Panc1 (cell line): ENCODE results near the gene ABTB2. TPM values are rescaled to one million over a fixed set of nuclear protein-coding genes. Genes with fewer than 3 reads are reported as not detected.
A peak's percentile ranks its signal among the peaks of the same experiment; 100 is the strongest.

Experiments
- ATAC-seq: fragments of 200-7000 bp; cut with Tn5 transposase; 2 replicates; pipeline ENCODE4 v1.9.1; 2020; ENCODE audit warnings: mild to moderate bottlenecking, moderate library complexity
- BruUV-seq: library from RNA; stranded (reverse); fragments of 400-500 nt; replicated peaks from 2 replicates; lab custom pipeline; 2021; lab: Mats Ljungman, UMichigan
- CTCF ChIA-PET: fragments of 300-600 bp; sonication (Branson Sonifier 250); formaldehyde crosslinking; loops from one replicate; lab custom pipeline; 2022; ENCODE audit warnings: antibody characterized with exemption; lab: Charles Lee
- POLR2A ChIA-PET: fragments of 300-600 bp; sonication (Branson Sonifier 250); formaldehyde crosslinking; loops from one replicate; lab custom pipeline; 2022; ENCODE audit warnings: antibody characterized with exemption; lab: Charles Lee
- DNase-seq: peaks from one replicate; pipeline ENCODE4 v3.0.0-alpha.2; 2010; ENCODE audit warnings: low read depth, low spot score
- H3K27ac ChIP-seq: 2 replicates; pipeline ENCODE4 v1.5.1; 2011; ENCODE audit warnings: mild to moderate bottlenecking, low read length, inconsistent platforms
- H3K27me3 ChIP-seq: fragments of 200-500 bp; sonication (Bioruptor generic); 2 replicates; pipeline ENCODE4 v1.6.0; 2014; ENCODE audit warnings: low read length, inconsistent platforms; ENCODE audit not compliant: control insufficient read depth, insufficient read depth
- H3K36me3 ChIP-seq: fragments of 200-500 bp; sonication (Bioruptor generic); 2 replicates; pipeline ENCODE4 v1.5.1; 2014; ENCODE audit warnings: inconsistent platforms, mild to moderate bottlenecking, low read length, moderate library complexity; ENCODE audit not compliant: control insufficient read depth, insufficient read depth
- H3K4me1 ChIP-seq: 2 replicates; pipeline ENCODE4 v1.5.1; 2011; ENCODE audit warnings: inconsistent platforms, mild to moderate bottlenecking, low read length, moderate library complexity; ENCODE audit not compliant: control insufficient read depth, insufficient read depth
- H3K4me3 ChIP-seq, 2 experiments: 2 replicates each; pipeline ENCODE4 v1.5.1; 2011 to 2012; ENCODE audit warnings: low read depth in 2 of 2, low read length in 2 of 2, mild to moderate bottlenecking in 2 of 2, inconsistent platforms in 1 of 2, moderate library complexity in 1 of 2
- H3K9me3 ChIP-seq: fragments of 200-500 bp; sonication (Bioruptor generic); 2 replicates; pipeline ENCODE4 v1.5.1; 2014; ENCODE audit warnings: low read depth, mild to moderate bottlenecking, inconsistent platforms, low read length, moderate library complexity; ENCODE audit not compliant: control insufficient read depth, insufficient read depth
- POLR2AphosphoS5 ChIP-seq: IDR thresholded peaks from 2 replicates; pipeline ENCODE4 v1.6.1; 2012; ENCODE audit warnings: mild to moderate bottlenecking, low read depth, low read length, moderate library complexity
- SIN3A ChIP-seq: IDR thresholded peaks from 2 replicates; pipeline ENCODE4 v1.6.1; 2012; ENCODE audit warnings: low read depth, mild to moderate bottlenecking, low read length, moderate library complexity, borderline replicate concordance; ENCODE audit not compliant: insufficient read depth
- TCF7L2 ChIP-seq: IDR thresholded peaks from 2 replicates; pipeline ENCODE4 v1.6.1; 2011; ENCODE audit warnings: mild to moderate bottlenecking, low read depth, low read length, inconsistent platforms
- in situ Hi-C: cut with HindIII; loops from 2 replicates; pipeline ENCODE4 v1.10.0; 2016; ENCODE audit warnings: low sequenced_read_pairs, low pct_unique_long_range_greater_than_20kb
- intact Hi-C: fragments of 100-400 bp; cut with micrococcal nuclease; formaldehyde crosslinking; loops from one replicate; pipeline ENCODE4 v1.10.0; 2022; ENCODE audit not compliant: unreplicated experiment
- total RNA-seq: library from RNA; stranded (reverse); gene quantifications from one replicate; pipeline ENCODE4 v1.2.1, GENCODE V29; 2021; ENCODE audit not compliant: unreplicated experiment
- TF ChIP-seq, protein P1 (sequence below), 2 experiments: IDR thresholded peaks; 2 replicates each; pipeline ENCODE4 v1.6.1; 2011 to 2012; ENCODE audit warnings: low read depth in 2 of 2, control low read depth in 1 of 2, low read length in 1 of 2, mild to moderate bottlenecking in 1 of 2, moderate library complexity in 1 of 2; ENCODE audit not compliant: insufficient read depth in 1 of 2
- TF ChIP-seq, protein P2 (sequence below): fragments of 450-650 bp; IDR thresholded peaks from 2 replicates; pipeline ENCODE4 v1.5.1; 2017; ENCODE audit warnings: mild to moderate bottlenecking

Gene ABTB2
- total RNA-seq, 1 experiment from 2014 or later = 22.7 TPM

DNA sequence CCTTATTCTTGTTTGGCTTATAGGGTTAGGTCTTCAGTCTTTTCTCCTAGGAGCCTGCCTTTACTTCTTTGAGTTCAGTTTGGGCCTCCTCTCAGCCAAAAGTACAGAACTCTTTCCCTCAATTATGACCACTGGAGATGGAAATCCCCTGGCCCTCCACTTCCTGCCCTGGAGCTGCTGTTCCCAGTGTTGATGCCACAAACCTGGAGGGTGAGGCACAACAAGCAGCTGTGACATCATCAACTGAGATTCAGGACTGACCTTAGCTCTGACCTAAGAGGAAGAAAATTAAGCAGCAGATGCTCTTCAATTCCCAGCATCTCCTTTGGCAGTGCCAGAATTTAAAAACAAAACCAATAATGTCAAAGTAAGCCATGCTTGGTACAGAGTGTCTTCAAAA is 3.0 kb downstream of the ABTB2 start:
- in situ Hi-C loops (no loop called here), intact Hi-C loops (loop anchor here (5.0 kb wide), 2 partner anchors 357 to 543 kb away; no protein-coding TSS in a partner anchor)
- H3K9me3 ChIP-seq = no peaks in the 10 kb centered on the region
- no peak for DNase-seq
- ATAC-seq = no peak
- no peaks in the 10 kb centered on the region for H3K36me3 ChIP-seq
- peaks cover 36% of the 10 kb centered on the region for H3K4me1 ChIP-seq
- no TSS peak for BruUV-seq
- peak overlapping the region; percentile 13; the same call in 1 of the 2 replicates for H3K27ac ChIP-seq
- no peaks in the 10 kb centered on the region for H3K27me3 ChIP-seq
- TF ChIP-seq, protein P1, sequence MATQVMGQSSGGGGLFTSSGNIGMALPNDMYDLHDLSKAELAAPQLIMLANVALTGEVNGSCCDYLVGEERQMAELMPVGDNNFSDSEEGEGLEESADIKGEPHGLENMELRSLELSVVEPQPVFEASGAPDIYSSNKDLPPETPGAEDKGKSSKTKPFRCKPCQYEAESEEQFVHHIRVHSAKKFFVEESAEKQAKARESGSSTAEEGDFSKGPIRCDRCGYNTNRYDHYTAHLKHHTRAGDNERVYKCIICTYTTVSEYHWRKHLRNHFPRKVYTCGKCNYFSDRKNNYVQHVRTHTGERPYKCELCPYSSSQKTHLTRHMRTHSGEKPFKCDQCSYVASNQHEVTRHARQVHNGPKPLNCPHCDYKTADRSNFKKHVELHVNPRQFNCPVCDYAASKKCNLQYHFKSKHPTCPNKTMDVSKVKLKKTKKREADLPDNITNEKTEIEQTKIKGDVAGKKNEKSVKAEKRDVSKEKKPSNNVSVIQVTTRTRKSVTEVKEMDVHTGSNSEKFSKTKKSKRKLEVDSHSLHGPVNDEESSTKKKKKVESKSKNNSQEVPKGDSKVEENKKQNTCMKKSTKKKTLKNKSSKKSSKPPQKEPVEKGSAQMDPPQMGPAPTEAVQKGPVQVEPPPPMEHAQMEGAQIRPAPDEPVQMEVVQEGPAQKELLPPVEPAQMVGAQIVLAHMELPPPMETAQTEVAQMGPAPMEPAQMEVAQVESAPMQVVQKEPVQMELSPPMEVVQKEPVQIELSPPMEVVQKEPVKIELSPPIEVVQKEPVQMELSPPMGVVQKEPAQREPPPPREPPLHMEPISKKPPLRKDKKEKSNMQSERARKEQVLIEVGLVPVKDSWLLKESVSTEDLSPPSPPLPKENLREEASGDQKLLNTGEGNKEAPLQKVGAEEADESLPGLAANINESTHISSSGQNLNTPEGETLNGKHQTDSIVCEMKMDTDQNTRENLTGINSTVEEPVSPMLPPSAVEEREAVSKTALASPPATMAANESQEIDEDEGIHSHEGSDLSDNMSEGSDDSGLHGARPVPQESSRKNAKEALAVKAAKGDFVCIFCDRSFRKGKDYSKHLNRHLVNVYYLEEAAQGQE (IDR thresholded peaks at IDR 0.05; ENCODE audit: insufficient read depth in 1 of 2, low read depth in 2 of 2, low read length in 1 of 2) = no peak
- TF ChIP-seq TCF7L2 = no peak
- CTCF ChIA-PET = interaction anchor here (1.1 kb wide), 1 partner anchor 145 kb away, joined by 3 read pairs; no protein-coding TSS in a partner anchor
- peak overlapping the region; percentile 54 to 80 for H3K4me3 ChIP-seq
- POLR2A ChIA-PET = interaction anchor here (0.8 kb wide), 1 partner anchor 9 kb away, joined by 3 read pairs; no protein-coding TSS in a partner anchor

GRCh38 chr11:34353881-34354280 is 3.9 kb downstream of the ABTB2 start:
- in situ Hi-C loops = no loop called here
- no peak for ATAC-seq
- no TSS peak for BruUV-seq

More at GRCh38 chr11:34353881-34354280, 3.9 kb downstream of the ABTB2 start:
- ChIA-PET CTCF (interaction anchor here (1.1 kb wide), 1 partner anchor 144 kb away, joined by 3 read pairs; no protein-coding TSS in a partner anchor), POLR2A (interaction anchor here (0.8 kb wide), 1 partner anchor 9 kb away, joined by 3 read pairs; no protein-coding TSS in a partner anchor)
- no peak overlapping the region for H3K27ac ChIP-seq
- peak overlapping the region in 1 of 2 experiments; percentile 4; a peak in 1 of 4 replicates for H3K4me3 ChIP-seq
- no peaks in the 10 kb centered on the region for H3K27me3 ChIP-seq
- H3K9me3 ChIP-seq = no peaks in the 10 kb centered on the region
- peaks cover 41% of the 10 kb centered on the region for H3K4me1 ChIP-seq
- H3K36me3 ChIP-seq = no peaks in the 10 kb centered on the region
- TF ChIP-seq, protein P1 (IDR thresholded peaks at IDR 0.05; ENCODE audit: insufficient read depth in 1 of 2, low read depth in 2 of 2, low read length in 1 of 2) = no peak
- no peak for TF ChIP-seq TCF7L2
- TF ChIP-seq POLR2AphosphoS5 = no peak
- TF ChIP-seq, protein P2, sequence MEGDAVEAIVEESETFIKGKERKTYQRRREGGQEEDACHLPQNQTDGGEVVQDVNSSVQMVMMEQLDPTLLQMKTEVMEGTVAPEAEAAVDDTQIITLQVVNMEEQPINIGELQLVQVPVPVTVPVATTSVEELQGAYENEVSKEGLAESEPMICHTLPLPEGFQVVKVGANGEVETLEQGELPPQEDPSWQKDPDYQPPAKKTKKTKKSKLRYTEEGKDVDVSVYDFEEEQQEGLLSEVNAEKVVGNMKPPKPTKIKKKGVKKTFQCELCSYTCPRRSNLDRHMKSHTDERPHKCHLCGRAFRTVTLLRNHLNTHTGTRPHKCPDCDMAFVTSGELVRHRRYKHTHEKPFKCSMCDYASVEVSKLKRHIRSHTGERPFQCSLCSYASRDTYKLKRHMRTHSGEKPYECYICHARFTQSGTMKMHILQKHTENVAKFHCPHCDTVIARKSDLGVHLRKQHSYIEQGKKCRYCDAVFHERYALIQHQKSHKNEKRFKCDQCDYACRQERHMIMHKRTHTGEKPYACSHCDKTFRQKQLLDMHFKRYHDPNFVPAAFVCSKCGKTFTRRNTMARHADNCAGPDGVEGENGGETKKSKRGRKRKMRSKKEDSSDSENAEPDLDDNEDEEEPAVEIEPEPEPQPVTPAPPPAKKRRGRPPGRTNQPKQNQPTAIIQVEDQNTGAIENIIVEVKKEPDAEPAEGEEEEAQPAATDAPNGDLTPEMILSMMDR = no peak
- TF ChIP-seq SIN3A = no peak
- intact Hi-C loops = no loop called here
- DNase-seq = no peak
